Spinal cord (tissue), 10 donors: ENCODE measurements around the gene NUDT3. TPM values are rescaled to one million over a fixed set of nuclear protein-coding genes. Genes with fewer than 3 reads are reported as not detected.

ENCODE experiments used
- DNase-seq, 6 donors: peaks; one replicate each; pipeline versions ENCODE4 v3.0.0 to v3.0.0-alpha.2; 2013 to 2015; ENCODE audit warnings: low spot score in 6 of 6, low read depth in 4 of 6
- H3K27ac ChIP-seq: one replicate; pipeline ENCODE4 v1.5.1; 2013; ENCODE audit warnings: low read depth, low read length, control low read depth
- H3K27me3 ChIP-seq: one replicate; pipeline ENCODE4 v1.6.1; 2013; ENCODE audit warnings: low read length; ENCODE audit not compliant: control insufficient read depth, insufficient read depth
- H3K36me3 ChIP-seq: one replicate; pipeline ENCODE4 v1.6.1; 2013; ENCODE audit warnings: low read length; ENCODE audit not compliant: control insufficient read depth, insufficient read depth
- H3K4me1 ChIP-seq: one replicate; pipeline ENCODE4 v1.6.1; 2013; ENCODE audit warnings: low read length; ENCODE audit not compliant: control insufficient read depth, insufficient read depth
- H3K4me3 ChIP-seq: one replicate; pipeline ENCODE4 v1.5.1; 2013; ENCODE audit warnings: low read depth, low read length, control low read depth
- H3K9me3 ChIP-seq: one replicate; pipeline ENCODE4 v1.6.1; 2013; ENCODE audit warnings: low read length; ENCODE audit not compliant: control insufficient read depth, insufficient read depth
- WGBS: methylation state at CpG from one replicate; pipeline ENCODE4 v1.1.5; 2013; ENCODE audit warnings: missing lambda C conversion rate; ENCODE audit not compliant: insufficient coverage; 5-methylcytosine and 5-hydroxymethylcytosine counted together
- polyA plus RNA-seq, 2 donors: library from polyadenylated mRNA; unstranded; fragments of 120-200 nt; gene quantifications; one replicate each; pipeline ENCODE4 v1.2.1, GENCODE V29; 2013; ENCODE audit not compliant: insufficient read length in 2 of 2
- total RNA-seq, 2 donors: library from RNA; depleted of rRNA in 1 of 2; stranded (reverse); fragments of 120-200 nt in 1 of 2; fragments of >200 nt in 1 of 2; gene quantifications; one replicate each; pipeline versions ENCODE4 v1.2.3 to v1.2.4, GENCODE V29; 2013 to 2014
- donor health status: healthy.

NUDT3 gene
- total and polyA plus RNA-seq, 4 donors, result 43.8 to 106 (median 59.8) TPM

DNA sequence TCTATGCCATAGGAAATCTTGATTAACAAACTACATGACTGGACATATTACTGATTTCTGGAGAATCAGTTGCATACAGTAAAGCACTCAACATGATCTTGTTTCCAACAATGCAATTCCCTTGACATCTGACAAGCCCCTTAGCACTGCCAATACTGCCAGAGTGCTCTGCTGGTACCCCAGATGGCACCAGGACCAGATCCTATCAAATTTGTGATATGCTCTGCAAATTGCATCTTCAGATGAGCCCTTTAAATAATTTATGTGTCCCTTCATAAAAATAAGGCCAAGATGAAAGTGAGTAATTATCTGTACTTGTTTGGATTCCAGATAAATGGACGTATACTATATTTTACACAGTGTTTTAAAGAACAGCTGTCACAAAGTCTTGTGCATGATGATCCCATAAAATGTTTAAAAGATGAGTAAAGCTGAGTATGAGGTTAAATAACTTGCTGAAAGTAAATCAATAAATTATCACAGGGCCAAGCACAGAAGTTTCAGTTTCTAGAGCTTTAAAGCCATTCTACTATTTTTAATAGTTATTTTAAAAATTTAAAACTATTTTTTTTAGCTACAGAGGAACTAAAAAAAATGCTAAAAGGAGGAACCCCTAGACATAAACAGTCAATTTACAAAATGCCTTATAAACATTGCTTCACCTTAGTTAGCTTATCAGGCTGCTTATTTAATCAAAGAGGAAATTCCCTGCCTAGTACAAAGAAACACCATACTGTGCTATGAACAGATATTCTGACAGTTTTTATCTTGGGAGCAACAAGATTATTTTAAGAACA is 42.1 kb downstream of the NUDT3 start:
- WGBS, result no CpG with 5 or more reads among the region's 1 CpG
- no peaks in the 10 kb centered on the region for H3K9me3 ChIP-seq
- DNase-seq, result peak in 2 of 6 donors; percentile 21 to 75
- H3K27ac ChIP-seq, result no peak overlapping the region
- no peaks in the 10 kb centered on the region for H3K27me3 ChIP-seq
- no peak overlapping the region for H3K4me3 ChIP-seq
- H3K36me3 ChIP-seq, result no peaks in the 10 kb centered on the region
- H3K4me1 ChIP-seq, result peaks cover 5% of the 10 kb centered on the region

DNA sequence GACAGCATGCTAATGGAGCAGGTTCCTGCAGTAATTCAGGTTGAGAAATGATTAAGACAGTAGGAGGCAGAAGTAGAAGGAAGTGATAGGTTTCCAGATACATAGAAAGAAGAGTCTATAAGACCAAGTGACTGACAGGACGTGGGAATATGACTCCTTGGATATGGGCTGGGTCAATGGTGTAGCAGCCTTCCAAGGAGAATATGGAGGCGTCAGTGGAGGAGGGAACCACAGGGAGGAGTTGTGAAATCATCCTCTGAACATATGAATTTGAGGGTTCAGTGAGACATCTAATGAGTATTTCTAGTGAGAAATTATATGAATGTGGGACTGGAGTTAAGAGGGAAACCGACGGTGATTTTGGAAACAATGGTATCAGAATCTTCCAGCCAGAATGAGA is 43.3 kb downstream of the NUDT3 start:
- WGBS, result 88% methylated on average over 2 of the region's 4 CpGs
- no peak for DNase-seq
- no peaks in the 10 kb centered on the region for H3K9me3 ChIP-seq
- H3K36me3 ChIP-seq, result no peaks in the 10 kb centered on the region
- H3K27me3 ChIP-seq, result no peaks in the 10 kb centered on the region
- peaks cover 5% of the 10 kb centered on the region for H3K4me1 ChIP-seq
- no peak overlapping the region for H3K27ac ChIP-seq
- H3K4me3 ChIP-seq, result no peak overlapping the region

DNA sequence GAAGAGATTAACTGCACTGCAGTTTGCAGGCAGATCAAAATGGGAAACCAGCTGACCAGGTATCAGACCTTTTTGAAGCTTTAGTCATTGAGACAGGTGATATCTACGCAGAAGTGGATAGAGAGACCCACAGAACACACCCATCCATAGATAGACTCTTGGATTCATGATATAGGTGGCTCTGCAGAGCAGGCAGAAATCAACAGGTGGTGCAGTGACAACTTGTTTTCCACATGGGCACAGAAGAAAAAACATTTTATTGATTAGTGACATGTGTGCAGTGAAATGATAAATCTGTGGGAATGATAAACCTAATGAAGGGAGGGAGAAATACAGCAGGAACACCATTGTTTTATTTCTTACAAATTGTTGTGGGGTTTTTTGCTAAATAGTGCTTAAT is 45.2 kb downstream of the NUDT3 start:
- no peak overlapping the region for H3K4me3 ChIP-seq
- H3K36me3 ChIP-seq, result no peaks in the 10 kb centered on the region
- H3K9me3 ChIP-seq, result no peaks in the 10 kb centered on the region
- no peak for DNase-seq
- H3K27me3 ChIP-seq, result no peaks in the 10 kb centered on the region
- H3K4me1 ChIP-seq, result peaks cover 5% of the 10 kb centered on the region
- WGBS, result no CpG with 5 or more reads among the region's 1 CpG
- H3K27ac ChIP-seq, result no peak overlapping the region

DNA sequence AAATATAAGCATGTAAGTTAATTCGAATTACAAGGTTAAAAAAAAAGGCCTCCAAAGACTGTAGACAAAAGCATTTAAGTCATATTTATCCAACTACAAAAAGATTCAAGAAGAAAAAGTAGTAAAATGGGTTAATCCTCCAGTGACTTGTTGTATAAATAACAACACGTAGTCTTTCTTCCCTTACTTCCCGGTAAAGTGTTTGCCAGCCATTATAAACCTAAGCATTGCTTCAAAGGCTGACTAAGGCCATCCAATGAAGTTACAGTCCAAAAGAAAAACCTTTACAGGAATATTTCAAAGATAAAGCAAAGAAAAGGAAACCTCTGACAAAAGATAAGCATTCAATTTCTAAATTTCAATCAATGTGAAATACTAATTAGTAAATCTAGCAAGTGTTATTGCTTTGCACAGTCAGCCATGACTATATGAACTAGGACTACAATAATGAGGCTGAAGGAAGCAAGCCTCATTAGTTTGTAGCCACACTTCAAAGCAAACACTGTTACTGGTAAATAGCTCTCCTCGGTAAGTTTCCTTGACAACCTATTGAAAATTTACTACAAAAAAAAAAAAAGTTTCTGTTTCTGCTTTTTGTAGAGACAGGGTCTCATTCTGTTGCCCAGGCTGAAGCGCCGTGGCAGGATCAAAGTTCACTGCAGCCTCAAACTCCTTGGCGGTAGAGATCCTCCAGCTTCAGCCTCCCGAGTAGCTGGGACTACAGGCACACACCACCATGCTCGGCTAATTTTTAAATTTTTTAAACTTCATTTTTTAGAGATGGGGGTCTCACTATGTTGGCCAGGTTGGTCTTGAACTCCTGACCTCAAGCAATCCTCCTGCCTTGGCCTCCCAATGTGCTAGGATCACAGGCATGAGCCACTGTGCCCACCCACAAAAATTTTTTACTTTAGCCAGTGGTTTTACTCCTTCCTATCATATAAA is 46.0 kb downstream of the NUDT3 start:
- H3K27me3 ChIP-seq, result no peaks in the 10 kb centered on the region
- H3K9me3 ChIP-seq, result no peaks in the 10 kb centered on the region
- H3K27ac ChIP-seq, result no peak overlapping the region
- no peak overlapping the region for H3K4me3 ChIP-seq
- no peaks in the 10 kb centered on the region for H3K36me3 ChIP-seq
- DNase-seq, result peak in 3 of 6 donors; percentile 7 to 45 (median 38)
- WGBS, result 41% methylated on average over 3 of the region's 9 CpGs
- peaks cover 7% of the 10 kb centered on the region for H3K4me1 ChIP-seq

DNA sequence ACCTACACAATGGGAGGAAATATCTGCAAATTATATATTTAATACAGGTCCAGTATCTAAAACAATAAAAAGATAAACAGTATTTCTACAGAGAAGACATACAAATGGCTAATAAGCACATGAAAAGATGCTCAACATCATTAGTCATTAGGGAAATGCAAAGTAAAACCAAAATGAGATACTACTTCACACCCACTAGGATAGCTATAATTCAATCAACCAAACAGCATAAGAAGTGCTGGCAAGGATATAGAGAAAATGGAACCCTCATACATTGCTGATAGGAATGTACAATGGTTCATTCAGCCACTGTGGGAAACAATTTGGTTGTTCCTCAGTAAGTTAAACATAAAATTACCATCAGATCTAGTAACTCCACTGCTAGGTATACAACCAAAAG is 48.7 kb downstream of the NUDT3 start:
- Histone ChIP-seq H3K4me1 (peaks cover 7% of the 10 kb centered on the region), H3K36me3 (no peaks in the 10 kb centered on the region), H3K27ac (no peak overlapping the region), H3K27me3 (no peaks in the 10 kb centered on the region), H3K4me3 (no peak overlapping the region), H3K9me3 (no peaks in the 10 kb centered on the region)
- no peak for DNase-seq

DNA sequence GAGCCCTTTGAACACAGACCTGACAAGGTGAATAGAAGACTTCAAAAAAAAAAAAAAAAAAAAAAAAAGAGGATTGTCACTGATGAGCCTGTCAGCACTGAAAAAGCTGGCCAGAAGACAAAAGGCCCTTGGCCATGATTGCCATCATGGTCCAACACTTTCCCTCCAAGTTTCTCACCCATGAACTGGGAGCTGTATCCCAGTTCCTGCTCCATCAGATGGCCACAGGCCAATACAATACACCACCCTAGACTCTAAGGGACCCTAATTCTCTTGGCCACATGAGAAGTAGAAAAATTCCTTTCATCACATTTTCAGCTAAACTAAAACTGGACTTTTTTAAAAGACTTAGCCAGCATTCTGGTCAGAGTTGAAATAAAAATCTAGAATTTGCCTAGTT is 50.2 kb downstream of the NUDT3 start:
- H3K36me3 ChIP-seq, result no peaks in the 10 kb centered on the region
- no peak overlapping the region for H3K27ac ChIP-seq
- H3K27me3 ChIP-seq, result no peaks in the 10 kb centered on the region
- no peak overlapping the region for H3K4me3 ChIP-seq
- no peak for DNase-seq
- peaks cover 7% of the 10 kb centered on the region for H3K4me1 ChIP-seq
- H3K9me3 ChIP-seq, result no peaks in the 10 kb centered on the region

DNA sequence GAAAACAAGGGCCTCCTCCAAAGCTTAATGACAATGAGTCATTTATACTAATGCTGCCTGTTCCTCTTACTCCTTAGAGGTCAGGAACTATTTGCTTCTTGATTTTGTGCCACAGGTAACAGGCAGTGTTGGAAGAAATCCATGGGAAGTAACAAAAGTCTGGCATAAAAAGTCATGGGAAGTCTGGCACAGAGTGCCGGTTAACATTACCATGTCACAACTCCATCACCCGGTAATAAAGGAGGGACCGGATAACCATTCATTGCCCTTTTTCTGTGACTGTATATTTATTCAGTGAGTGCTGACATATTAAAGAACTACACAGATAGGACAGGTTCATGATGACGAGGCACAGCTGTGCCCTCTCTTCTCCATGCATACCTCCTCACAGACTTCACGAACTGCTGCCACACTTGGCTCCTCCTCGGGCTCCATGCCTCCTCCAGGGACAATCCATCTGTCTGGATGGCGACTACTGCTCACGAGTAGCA is 50.9 kb downstream of the NUDT3 start:
- no peak for DNase-seq
- no peaks in the 10 kb centered on the region for H3K9me3 ChIP-seq
- H3K27ac ChIP-seq, result no peak overlapping the region
- H3K4me1 ChIP-seq, result peaks cover 7% of the 10 kb centered on the region
- no peaks in the 10 kb centered on the region for H3K36me3 ChIP-seq
- H3K4me3 ChIP-seq, result no peak overlapping the region
- no peaks in the 10 kb centered on the region for H3K27me3 ChIP-seq
- WGBS, result 60% methylated on average over 3 of the region's 8 CpGs

DNA sequence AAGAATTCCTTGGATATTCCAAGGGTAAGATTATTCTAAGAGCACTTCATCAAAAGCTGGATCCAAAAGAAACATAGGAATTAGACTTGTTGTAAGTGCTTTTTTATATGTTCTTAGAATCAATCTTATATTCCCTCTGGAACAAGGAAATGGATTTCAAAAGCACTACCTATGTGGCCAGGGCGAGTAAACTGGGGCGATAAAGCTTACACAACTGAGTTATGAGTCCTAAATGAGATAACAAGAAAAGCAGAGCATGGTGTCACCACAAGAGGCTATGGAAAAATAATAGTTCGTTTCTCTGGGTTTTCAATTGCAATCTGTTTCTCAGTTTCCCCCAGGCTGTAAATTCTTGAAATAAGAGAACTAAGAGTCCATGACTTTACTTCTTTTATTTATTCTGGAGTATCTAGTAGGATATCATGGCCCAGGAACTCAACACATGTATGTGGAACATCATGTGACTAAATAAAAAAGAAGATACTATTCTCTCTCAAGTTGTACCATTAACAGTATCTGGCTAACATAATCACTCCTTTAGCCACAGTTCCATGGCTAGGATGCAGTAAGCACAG is 51.5 kb downstream of the NUDT3 start:
- Histone ChIP-seq H3K27ac (no peak overlapping the region), H3K36me3 (no peaks in the 10 kb centered on the region), H3K27me3 (no peaks in the 10 kb centered on the region), H3K9me3 (no peaks in the 10 kb centered on the region), H3K4me1 (peaks cover 7% of the 10 kb centered on the region), H3K4me3 (no peak overlapping the region)
- 90% methylated on average over 2 of the region's 3 CpGs for WGBS
- no peak for DNase-seq

DNA sequence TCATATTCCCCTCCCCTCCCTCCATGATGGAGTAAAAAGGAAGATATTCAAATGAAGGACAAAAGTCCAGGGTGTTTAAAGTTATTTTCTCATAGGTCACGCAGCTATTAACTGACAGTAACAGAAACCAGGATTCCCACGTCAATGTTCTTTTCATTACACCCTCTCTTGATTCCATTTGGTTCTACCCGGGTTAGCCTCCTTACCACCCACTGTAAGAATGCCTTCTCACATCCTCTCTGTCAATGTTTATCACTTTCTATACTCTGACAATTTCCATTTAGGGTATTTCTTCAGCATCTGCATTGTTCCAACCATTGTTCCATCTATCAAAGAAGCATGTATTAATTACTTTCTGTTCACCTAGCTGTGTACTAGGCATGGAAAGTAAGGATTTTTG is 52.1 kb downstream of the NUDT3 start:
- Histone ChIP-seq H3K4me1 (peaks cover 2% of the 10 kb centered on the region), H3K27ac (no peak overlapping the region), H3K9me3 (no peaks in the 10 kb centered on the region), H3K4me3 (no peak overlapping the region), H3K36me3 (no peaks in the 10 kb centered on the region), H3K27me3 (no peaks in the 10 kb centered on the region)
- no peak for DNase-seq
- 75% methylated on average over 3 of the region's 3 CpGs for WGBS
